H9 (cell line): ENCODE results near the gene KREMEN1. TPM values are rescaled to one million over a fixed set of nuclear protein-coding genes. Genes with fewer than 3 reads are reported as not detected.

Experiments
- DNase-seq: peaks from one replicate; pipeline ENCODE4 v3.0.0-alpha.2; 2017
- H2AFZ ChIP-seq: one replicate; pipeline ENCODE4 v1.6.1; 2013; ENCODE audit warnings: mild to moderate bottlenecking, low read length, control low read depth, moderate library complexity
- H2AK5ac ChIP-seq: 2 replicates; pipeline ENCODE4 v1.6.1; 2013; ENCODE audit warnings: low read length, control low read depth, mixed read lengths; ENCODE audit not compliant: insufficient read length
- H2BK120ac ChIP-seq: one replicate; pipeline ENCODE4 v1.6.1; 2013; ENCODE audit warnings: low read depth, mild to moderate bottlenecking, low read length, control low read depth, inconsistent platforms; ENCODE audit not compliant: poor library complexity, severe bottlenecking
- H2BK12ac ChIP-seq: 2 replicates; pipeline ENCODE4 v1.6.1; 2013; ENCODE audit warnings: low read length, control low read depth, mixed read lengths, low read depth; ENCODE audit not compliant: insufficient read length
- H2BK15ac ChIP-seq: 2 replicates; pipeline ENCODE4 v1.6.1; 2013; ENCODE audit warnings: low read depth, low read length, control low read depth
- H2BK20ac ChIP-seq: one replicate; pipeline ENCODE4 v1.6.1; 2013; ENCODE audit warnings: low read depth, mild to moderate bottlenecking, low read length, control low read depth, inconsistent platforms; ENCODE audit not compliant: poor library complexity, severe bottlenecking
- H2BK5ac ChIP-seq: 2 replicates; pipeline ENCODE4 v1.6.1; 2013; ENCODE audit warnings: low read length, control low read depth, mixed read lengths; ENCODE audit not compliant: insufficient read length
- H3K14ac ChIP-seq: 2 replicates; pipeline ENCODE4 v1.6.1; 2013; ENCODE audit warnings: low read length, control low read depth; ENCODE audit not compliant: insufficient read depth
- H3K18ac ChIP-seq: 2 replicates; pipeline ENCODE4 v1.6.1; 2013; ENCODE audit warnings: low read depth, mild to moderate bottlenecking, mixed read lengths, low read length, control low read depth; ENCODE audit not compliant: insufficient read length
- H3K23ac ChIP-seq: 2 replicates; pipeline ENCODE4 v1.6.1; 2013; ENCODE audit warnings: low read length, control low read depth, mixed read lengths, low read depth; ENCODE audit not compliant: insufficient read length
- H3K23me2 ChIP-seq: 2 replicates; pipeline ENCODE4 v1.6.1; 2013; ENCODE audit warnings: low read depth, mild to moderate bottlenecking, mixed read lengths, low read length, control low read depth; ENCODE audit not compliant: insufficient read length, poor library complexity, severe bottlenecking
- H3K27ac ChIP-seq: 2 replicates; pipeline ENCODE4 v1.5.1; 2013; ENCODE audit warnings: low read length, control low read depth, mixed read lengths, low read depth; ENCODE audit not compliant: insufficient read length
- H3K27me3 ChIP-seq: 2 replicates; pipeline ENCODE4 v1.6.1; 2013; ENCODE audit warnings: low read length, control low read depth, inconsistent platforms; ENCODE audit not compliant: insufficient read depth
- H3K4ac ChIP-seq: 2 replicates; pipeline ENCODE4 v1.6.1; 2013; ENCODE audit warnings: low read depth, mild to moderate bottlenecking, control low read depth, inconsistent platforms, low read length, moderate library complexity
- H3K4me1 ChIP-seq: 2 replicates; pipeline ENCODE4 v1.6.1; 2013; ENCODE audit warnings: low read length, control low read depth, inconsistent platforms; ENCODE audit not compliant: insufficient read depth
- H3K4me2 ChIP-seq: 2 replicates; pipeline ENCODE4 v1.6.1; 2013; ENCODE audit warnings: low read length, control low read depth, mixed read lengths; ENCODE audit not compliant: insufficient read length, insufficient read depth
- H3K56ac ChIP-seq: 2 replicates; pipeline ENCODE4 v1.6.1; 2013; ENCODE audit warnings: low read depth, mild to moderate bottlenecking, mixed read lengths, low read length, control low read depth; ENCODE audit not compliant: insufficient read length
- H3K79me1 ChIP-seq: 2 replicates; pipeline ENCODE4 v1.6.1; 2013; ENCODE audit warnings: low read depth, mild to moderate bottlenecking, moderate library complexity, low read length, control low read depth, inconsistent platforms; ENCODE audit not compliant: insufficient read depth, poor library complexity, severe bottlenecking
- H3K79me2 ChIP-seq: 2 replicates; pipeline ENCODE4 v1.6.1; 2013; ENCODE audit warnings: low read length, control low read depth, inconsistent platforms; ENCODE audit not compliant: insufficient read depth
- H3K9ac ChIP-seq: 2 replicates; pipeline ENCODE4 v1.6.1; 2013; ENCODE audit warnings: low read length, control low read depth, mixed read lengths; ENCODE audit not compliant: insufficient read length; ENCODE audit errors: extremely low read depth
- H3K9me3 ChIP-seq: one replicate; pipeline ENCODE4 v1.6.1; 2013; ENCODE audit warnings: low read depth, low read length, inconsistent platforms; ENCODE audit not compliant: control insufficient read depth
- H3T11ph ChIP-seq: one replicate; pipeline ENCODE4 v1.6.1; 2013; ENCODE audit warnings: mild to moderate bottlenecking, low read length, control low read depth, inconsistent platforms
- H4K20me1 ChIP-seq: one replicate; pipeline ENCODE4 v1.6.1; 2013; ENCODE audit not compliant: control insufficient read depth, insufficient read length, insufficient read depth
- H4K5ac ChIP-seq: 2 replicates; pipeline ENCODE4 v1.6.1; 2013; ENCODE audit warnings: low read depth, mild to moderate bottlenecking, mixed read lengths, low read length, control low read depth; ENCODE audit not compliant: insufficient read length
- H4K8ac ChIP-seq: replicated peaks from 2 replicates; pipeline ENCODE4 v1.6.1; 2013; ENCODE audit warnings: low read length, control low read depth, mixed read lengths, low read depth; ENCODE audit not compliant: insufficient read length
- H4K91ac ChIP-seq: 2 replicates; pipeline ENCODE4 v1.6.1; 2013; ENCODE audit warnings: low read depth, mild to moderate bottlenecking, moderate library complexity, mixed read lengths, low read length, control low read depth; ENCODE audit not compliant: insufficient read length
- H3K27ac Mint-ChIP-seq, 3 experiments: 2 replicates in 2 of 3; 3 replicates in 1 of 3; pipeline ENCODE4 v1.8.0; 2020 to 2021; ENCODE audit warnings: mixed read lengths in 3 of 3, mild to moderate bottlenecking in 1 of 3, moderate library complexity in 1 of 3
- H3K27me3 Mint-ChIP-seq: 2 replicates; pipeline ENCODE4 v1.8.0; 2021; ENCODE audit warnings: low read depth, mild to moderate bottlenecking, moderate library complexity, mixed read lengths
- H3K36me3 Mint-ChIP-seq, 3 experiments: 2 replicates in 2 of 3; 3 replicates in 1 of 3; pipeline ENCODE4 v1.8.0; 2020 to 2021; ENCODE audit warnings: low read depth in 3 of 3, mixed read lengths in 3 of 3; ENCODE audit not compliant: insufficient read depth in 1 of 3
- H3K4me1 Mint-ChIP-seq, 2 experiments: 2 replicates each; pipeline ENCODE4 v1.8.0; 2020; ENCODE audit warnings: mixed read lengths in 2 of 2
- H3K4me3 Mint-ChIP-seq, 2 experiments: 2 replicates in 1 of 2; 3 replicates in 1 of 2; pipeline ENCODE4 v1.8.0; 2020 to 2021; ENCODE audit warnings: mild to moderate bottlenecking in 2 of 2, mixed read lengths in 2 of 2, moderate library complexity in 1 of 2
- H3K9me3 Mint-ChIP-seq, 2 experiments: 2 replicates in 1 of 2; 3 replicates in 1 of 2; pipeline ENCODE4 v1.8.0; 2020; ENCODE audit warnings: mild to moderate bottlenecking in 2 of 2, mixed read lengths in 2 of 2, moderate library complexity in 1 of 2
- WGBS: extraction: QIAGEN DNeasy Blood & Tissue Kit; methylation state at CpG from one replicate; pipeline ENCODE4 v1.1.7; 2013; ENCODE audit warnings: missing lambda C conversion rate, low lambda C conversion rate, mixed read lengths; ENCODE audit not compliant: insufficient read length; ENCODE audit errors: extremely low coverage; 5-methylcytosine and 5-hydroxymethylcytosine counted together
- total RNA-seq: library from RNA; stranded (reverse); gene quantifications from 2 replicates; pipeline ENCODE4 v1.2.1, GENCODE V29; 2021
- TF ChIP-seq, protein P1 (sequence below): fragments of 200-600 bp; sonication (generic); conservative IDR thresholded peaks from 3 replicates; pipeline ENCODE4 v1.8.0; 2021; ENCODE audit warnings: antibody characterized with exemption, mild to moderate bottlenecking

Gene KREMEN1
- total RNA-seq, 1 experiment from 2014 or later, result 2.4 TPM

DNA sequence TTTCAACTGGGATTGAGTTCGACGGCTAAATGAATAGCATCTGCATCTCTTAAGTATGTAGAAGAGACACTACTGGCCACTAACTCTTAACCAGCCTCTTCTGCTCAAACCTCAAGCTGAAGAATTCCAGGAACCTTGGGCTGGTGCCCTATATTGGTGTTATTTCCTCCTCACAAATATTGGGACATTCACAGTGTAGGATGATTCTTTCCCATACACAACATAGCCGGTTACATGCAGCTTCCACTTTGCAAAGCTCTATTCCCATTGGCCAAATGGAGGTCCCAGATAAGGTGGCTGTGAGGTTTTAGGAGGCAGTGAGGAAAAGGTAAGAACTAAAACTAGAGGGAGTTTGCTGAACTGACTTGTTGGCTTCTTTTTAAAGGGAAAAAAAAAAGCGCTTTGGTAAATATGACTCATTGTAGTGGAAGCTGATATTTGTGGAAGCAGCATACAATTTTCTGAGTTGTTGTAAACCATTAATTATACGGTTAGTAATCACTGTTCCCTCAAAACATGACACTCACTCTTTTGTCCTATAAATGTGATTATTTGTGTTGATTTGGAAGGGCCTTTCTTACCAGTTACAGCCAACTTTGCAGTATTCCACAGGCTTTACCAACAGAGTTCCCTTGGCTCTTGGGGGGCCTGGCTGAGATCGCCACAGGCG, 28.8 kb upstream of the KREMEN1 start:
- no CpG with 5 or more reads among the region's 7 CpGs for WGBS
- Histone ChIP-seq H3K14ac (no peak overlapping the region), H3K9ac (no peak overlapping the region), H3K4me1 (no peaks in the 10 kb centered on the region), H4K91ac (no peak overlapping the region), H4K5ac (no peak overlapping the region), H2AK5ac (no peak overlapping the region), H4K20me1 (no peaks in the 10 kb centered on the region), H3K9me3 (no peaks in the 10 kb centered on the region), H3K79me2 (no peaks in the 10 kb centered on the region), H3K79me1 (no peaks in the 10 kb centered on the region), H3K4ac (no peak overlapping the region), H2AFZ (no peak overlapping the region), H2BK15ac (no peak overlapping the region), H4K8ac (no peak overlapping the region), H2BK12ac (no peak overlapping the region), H2BK5ac (no peak overlapping the region), H3K27ac (no peak overlapping the region), H3K23ac (no peak overlapping the region), H3K4me2 (no peak overlapping the region), H3K23me2 (no peaks in the 10 kb centered on the region), H2BK20ac (no peak overlapping the region), H2BK120ac (no peak overlapping the region), H3K56ac (no peak overlapping the region), H3K27me3 (no peaks in the 10 kb centered on the region), H3K18ac (no peak overlapping the region), H3T11ph (no peak overlapping the region)
- Mint-ChIP-seq H3K27me3 (peaks cover 1% of the 10 kb centered on the region; the same call in 1 of the 2 replicates), H3K27ac (0 out of 7 replicates have a peak overlapping the region, but pooled peaks of 1 of the 3 experiments have one; percentile 10), H3K36me3 (peaks cover 18 to 61% (median 54%) of the 10 kb centered on the region in 3 experiments; a peak in 6 of 7 replicates), H3K4me3 (no peak overlapping the region), H3K4me1 (peaks cover 6 to 7% of the 10 kb centered on the region in 2 experiments; a peak in 3 of 4 replicates), H3K9me3 (no peaks in the 10 kb centered on the region)
- DNase-seq, result no peak
- TF ChIP-seq, protein P1, sequence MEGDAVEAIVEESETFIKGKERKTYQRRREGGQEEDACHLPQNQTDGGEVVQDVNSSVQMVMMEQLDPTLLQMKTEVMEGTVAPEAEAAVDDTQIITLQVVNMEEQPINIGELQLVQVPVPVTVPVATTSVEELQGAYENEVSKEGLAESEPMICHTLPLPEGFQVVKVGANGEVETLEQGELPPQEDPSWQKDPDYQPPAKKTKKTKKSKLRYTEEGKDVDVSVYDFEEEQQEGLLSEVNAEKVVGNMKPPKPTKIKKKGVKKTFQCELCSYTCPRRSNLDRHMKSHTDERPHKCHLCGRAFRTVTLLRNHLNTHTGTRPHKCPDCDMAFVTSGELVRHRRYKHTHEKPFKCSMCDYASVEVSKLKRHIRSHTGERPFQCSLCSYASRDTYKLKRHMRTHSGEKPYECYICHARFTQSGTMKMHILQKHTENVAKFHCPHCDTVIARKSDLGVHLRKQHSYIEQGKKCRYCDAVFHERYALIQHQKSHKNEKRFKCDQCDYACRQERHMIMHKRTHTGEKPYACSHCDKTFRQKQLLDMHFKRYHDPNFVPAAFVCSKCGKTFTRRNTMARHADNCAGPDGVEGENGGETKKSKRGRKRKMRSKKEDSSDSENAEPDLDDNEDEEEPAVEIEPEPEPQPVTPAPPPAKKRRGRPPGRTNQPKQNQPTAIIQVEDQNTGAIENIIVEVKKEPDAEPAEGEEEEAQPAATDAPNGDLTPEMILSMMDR, result no peak
